ENCODE results near the gene LPP. TPM values are rescaled to one million over a fixed set of nuclear protein-coding genes. Genes with fewer than 3 reads are reported as not detected.

LPP gene
- total RNA-seq, 1 donor from 2014 or later: 184 TPM

DNA sequence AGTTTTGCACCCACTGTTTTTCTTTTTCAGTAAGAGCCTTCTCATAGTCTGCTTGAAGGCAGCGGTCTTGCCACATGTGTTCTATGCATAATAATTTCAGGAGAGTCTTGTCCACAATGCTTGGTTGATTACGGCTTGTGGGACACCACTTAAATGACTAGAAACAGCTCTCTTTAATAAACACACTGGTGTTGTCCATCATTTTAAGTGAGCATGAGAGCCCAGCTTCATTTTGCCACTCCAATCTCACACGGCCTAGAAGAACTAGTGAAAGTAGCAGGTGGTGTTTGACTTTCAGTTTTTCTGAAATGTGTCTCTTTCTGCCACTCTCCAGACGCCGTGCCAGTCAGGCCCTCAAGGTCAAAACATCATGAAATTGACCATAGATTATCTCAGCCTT, 292.1 kb downstream of the LPP start:
- TF ChIP-seq CTCF (IDR thresholded peaks at IDR 0.05): no peak
- H3K9me3 Mint-ChIP-seq (ENCODE audit: unreplicated experiment): peaks cover 5% of the 10 kb centered on the region
- H3K27ac Mint-ChIP-seq (ENCODE audit: unreplicated experiment): no peak overlapping the region
- DNase-seq (ENCODE audit: extremely low spot score, unreplicated experiment): no peak
- no peak overlapping the region for H3K4me3 Mint-ChIP-seq (ENCODE audit: unreplicated experiment)
- H3K27me3 Mint-ChIP-seq (ENCODE audit: unreplicated experiment): no peaks in the 10 kb centered on the region
- H3K36me3 Mint-ChIP-seq (ENCODE audit: unreplicated experiment): peaks cover 9% of the 10 kb centered on the region
- peaks cover 6% of the 10 kb centered on the region for H3K4me1 Mint-ChIP-seq (ENCODE audit: unreplicated experiment)

- no peak overlapping the region for H3K27ac Mint-ChIP-seq (ENCODE audit: unreplicated experiment)
- peaks cover 9% of the 10 kb centered on the region for H3K36me3 Mint-ChIP-seq (ENCODE audit: unreplicated experiment)
- no peak for TF ChIP-seq CTCF (IDR thresholded peaks at IDR 0.05)
- H3K4me1 Mint-ChIP-seq (ENCODE audit: unreplicated experiment): peaks cover 11% of the 10 kb centered on the region
- peaks cover 5% of the 10 kb centered on the region for H3K9me3 Mint-ChIP-seq (ENCODE audit: unreplicated experiment)
- H3K4me3 Mint-ChIP-seq (ENCODE audit: unreplicated experiment): no peak overlapping the region
- no peaks in the 10 kb centered on the region for H3K27me3 Mint-ChIP-seq (ENCODE audit: unreplicated experiment)
- DNase-seq (ENCODE audit: extremely low spot score, unreplicated experiment): no peak
Observed at GRCh38 chr3:188446766-188447165, 292.8 kb downstream of the LPP start.

- peaks cover 3% of the 10 kb centered on the region for H3K36me3 Mint-ChIP-seq (ENCODE audit: unreplicated experiment)
- peaks cover 5% of the 10 kb centered on the region for H3K9me3 Mint-ChIP-seq (ENCODE audit: unreplicated experiment)
- no peaks in the 10 kb centered on the region for H3K27me3 Mint-ChIP-seq (ENCODE audit: unreplicated experiment)
- no peak for TF ChIP-seq CTCF (IDR thresholded peaks at IDR 0.05)
- no peak overlapping the region for H3K27ac Mint-ChIP-seq (ENCODE audit: unreplicated experiment)
- peaks cover 16% of the 10 kb centered on the region for H3K4me1 Mint-ChIP-seq (ENCODE audit: unreplicated experiment)
- no peak overlapping the region for H3K4me3 Mint-ChIP-seq (ENCODE audit: unreplicated experiment)
- no peak for DNase-seq (ENCODE audit: extremely low spot score, unreplicated experiment)
Observed at GRCh38 chr3:188448813-188449212, 294.9 kb downstream of the LPP start.

GRCh38 chr3:188449421-188449820, 295.5 kb downstream of the LPP start:
- no peak overlapping the region for H3K27ac Mint-ChIP-seq (ENCODE audit: unreplicated experiment)

GRCh38 chr3:188452158-188452772, 298.3 kb downstream of the LPP start:
- H3K27me3 Mint-ChIP-seq (ENCODE audit: unreplicated experiment): no peaks in the 10 kb centered on the region
- DNase-seq (ENCODE audit: extremely low spot score, unreplicated experiment): no peak

More at GRCh38 chr3:188449421-188449820, 295.5 kb downstream of the LPP start:
- Mint-ChIP-seq H3K4me3 (ENCODE audit: unreplicated experiment) (no peak overlapping the region), H3K27me3 (ENCODE audit: unreplicated experiment) (no peaks in the 10 kb centered on the region), H3K36me3 (ENCODE audit: unreplicated experiment) (peaks cover 4% of the 10 kb centered on the region), H3K4me1 (ENCODE audit: unreplicated experiment) (peaks cover 16% of the 10 kb centered on the region), H3K9me3 (ENCODE audit: unreplicated experiment) (peaks cover 4% of the 10 kb centered on the region)
- DNase-seq (ENCODE audit: extremely low spot score, unreplicated experiment): no peak
- no peak for TF ChIP-seq CTCF (IDR thresholded peaks at IDR 0.05)

More at GRCh38 chr3:188452158-188452772, 298.3 kb downstream of the LPP start:
- H3K4me1 Mint-ChIP-seq (ENCODE audit: unreplicated experiment): peaks cover 28% of the 10 kb centered on the region
- H3K4me3 Mint-ChIP-seq (ENCODE audit: unreplicated experiment): no peak overlapping the region
- no peak overlapping the region for H3K27ac Mint-ChIP-seq (ENCODE audit: unreplicated experiment)
- no peaks in the 10 kb centered on the region for H3K9me3 Mint-ChIP-seq (ENCODE audit: unreplicated experiment)
- H3K36me3 Mint-ChIP-seq (ENCODE audit: unreplicated experiment): peaks cover 1% of the 10 kb centered on the region
- TF ChIP-seq CTCF (IDR thresholded peaks at IDR 0.05): no peak

Data from osteocyte (in vitro differentiated cells).